Spleen (tissue), 11 donors: ENCODE measurements around the gene TDRD7. TPM values are rescaled to one million over a fixed set of nuclear protein-coding genes. Genes with fewer than 3 reads are reported as not detected.

Experiments
- DNase-seq: peaks from one replicate; pipeline ENCODE4 v3.0.0-alpha.2; 2020
- H3K27ac ChIP-seq, 8 donors: fragments of 200-600 bp; sonication (generic) in 7 of 8; 1 replicate in 4 of 8; 2 replicates in 4 of 8; pipeline versions ENCODE4 v1.5.0 to v1.8.0; 2016 to 2021; ENCODE audit warnings: inconsistent platforms in 4 of 8, mild to moderate bottlenecking in 4 of 8, moderate library complexity in 1 of 8
- H3K27me3 ChIP-seq, 7 donors: fragments of 200-600 bp; sonication (generic) in 6 of 7; replicated peaks in 1 of 7; 1 replicate in 4 of 7; 2 replicates in 3 of 7; pipeline versions ENCODE4 v1.5.0 to v1.8.0; 2016 to 2021; ENCODE audit warnings: inconsistent platforms in 3 of 7, mild to moderate bottlenecking in 1 of 7
- H3K36me3 ChIP-seq, 6 donors: fragments of 200-600 bp; sonication (generic) in 5 of 6; 1 replicate in 4 of 6; 2 replicates in 2 of 6; pipeline versions ENCODE4 v1.5.0 to v1.8.0; 2016 to 2021; ENCODE audit warnings: inconsistent platforms in 2 of 6
- H3K4me1 ChIP-seq, 6 donors: fragments of 200-600 bp; sonication (generic) in 5 of 6; 1 replicate in 3 of 6; 2 replicates in 3 of 6; pipeline versions ENCODE4 v1.5.0 to v1.8.0; 2016 to 2021; ENCODE audit warnings: inconsistent platforms in 3 of 6
- H3K4me3 ChIP-seq, 8 donors: fragments of 200-600 bp; sonication (generic) in 7 of 8; 1 replicate in 4 of 8; 2 replicates in 4 of 8; pipeline versions ENCODE4 v1.5.0 to v1.8.0; 2016 to 2021; ENCODE audit warnings: inconsistent platforms in 4 of 8, mild to moderate bottlenecking in 4 of 8, moderate library complexity in 2 of 8
- H3K9me3 ChIP-seq, 8 donors: fragments of 200-600 bp; sonication (generic) in 7 of 8; 1 replicate in 4 of 8; 2 replicates in 4 of 8; pipeline versions ENCODE4 v1.5.0 to v1.8.0; 2016 to 2021; ENCODE audit warnings: inconsistent platforms in 4 of 8
- CTCF ChIP-seq, 11 experiments: fragments of 200-600 bp in 7 of 11; fragments of 450-650 bp in 4 of 11; sonication (generic) in 4 of 11; IDR thresholded peaks in 8 of 11; conservative IDR thresholded peaks in 3 of 11; 1 replicate in 7 of 11; 2 replicates in 4 of 11; pipeline versions ENCODE4 v1.4.0 to v1.8.0; 2016 to 2021; ENCODE audit warnings: antibody characterized with exemption in 11 of 11, inconsistent platforms in 4 of 11, mild to moderate bottlenecking in 1 of 11
- POLR2A ChIP-seq, 3 donors: fragments of 450-650 bp; IDR thresholded peaks; one replicate each; pipeline ENCODE4 v1.5.1; 2017; ENCODE audit warnings: antibody characterized with exemption in 3 of 3, mild to moderate bottlenecking in 1 of 3
- POLR2AphosphoS5 ChIP-seq, 3 donors: sonication (generic); formaldehyde crosslinking; IDR thresholded peaks; one replicate each; pipeline ENCODE4 v1.5.1; 2017; ENCODE audit warnings: antibody characterized with exemption in 3 of 3
- WGBS, 5 donors: extraction: QIAGEN DNeasy Blood & Tissue Kit in 3 of 5; methylation state at CpG; one replicate each; pipeline versions ENCODE4 v1.1.5 to v1.1.7; 2013 to 2018; 5-methylcytosine and 5-hydroxymethylcytosine counted together
- intact Hi-C: fragments of 100-400 bp; cut with DNase I; formaldehyde crosslinking; loops from one replicate; pipeline ENCODE4 v1.15.0; 2023; ENCODE audit warnings: low total_unique reads
- polyA plus RNA-seq, 3 donors: library from polyadenylated mRNA; stranded (reverse); fragments of 200-250 nt; gene quantifications; one replicate each; pipeline ENCODE4 v1.2.1, GENCODE V29; 2013
- total RNA-seq, 7 donors: library from RNA; depleted of rRNA in 3 of 7; stranded (reverse); fragments of >200 nt in 3 of 7; fragmentation: NEBNext Ultra II Directional in 4 of 7; extraction: Animal tissue kit (Norgen Biotek cat#: 25700) in 4 of 7; gene quantifications; one replicate each; pipeline versions ENCODE4 v1.1.0 to v1.2.1, GENCODE V29; 2016 to 2021
- donor health status: healthy with polysubstance abuse.
- donor health status: DM: no; HTN: no; CAD: no; lungs with moderate emphysema.
- donor health status: DM: no; HTN: no; CAD: no.
- donor health status: Bipolar disorder and iron deficiency.
- donor health status: healthy.
- donor health status: DM: no; HTN: no; CAD: no.
- donor health status: DM: yes; HTN: yes; CAD: no.

TDRD7 gene
- total and polyA plus RNA-seq, 10 donors, result 6.4 to 18.7 (median 15.3) TPM

- DNase-seq, result no peak
- no peak overlapping the region for H3K27ac ChIP-seq
- H3K9me3 ChIP-seq, result no peaks in the 10 kb centered on the region
- no peak for TF ChIP-seq POLR2AphosphoS5 (IDR thresholded peaks at IDR 0.05)
- TF ChIP-seq CTCF (IDR thresholded peaks at IDR 0.05 in 8 of 11, conservative IDR thresholded peaks at IDR 0.05 in 3 of 11), result no peak
- no peak for TF ChIP-seq POLR2A (IDR thresholded peaks at IDR 0.05)
- WGBS, 5 donors, result 87 to 94% (median 91%) methylated on average over 2 of the region's 2 CpGs
- H3K4me3 ChIP-seq, result no peak overlapping the region
- intact Hi-C loops, result no loop called here
- peaks cover 0 to 91% (median 39%) of the 10 kb centered on the region in 6 donors for H3K36me3 ChIP-seq
- peaks cover 0 to 3% (median 0%) of the 10 kb centered on the region in 6 donors for H3K4me1 ChIP-seq
- H3K27me3 ChIP-seq, result no peaks in the 10 kb centered on the region
These were observed 58.2 kb downstream of the TDRD7 start for GRCh38 chr9:97470076-97470475.

GRCh38 chr9:97473717-97474116, 61.8 kb downstream of the TDRD7 start:
- Histone ChIP-seq H3K27ac (no peak overlapping the region), H3K9me3 (no peaks in the 10 kb centered on the region), H3K27me3 (no peaks in the 10 kb centered on the region), H3K4me3 (no peak overlapping the region), H3K4me1 (peaks cover 0 to 3% (median 0%) of the 10 kb centered on the region in 6 donors), H3K36me3 (peaks cover 0 to 91% (median 36%) of the 10 kb centered on the region in 6 donors)
- WGBS, 5 donors, result 87 to 96% (median 90%) methylated on average over 3 of the region's 3 CpGs
- DNase-seq, result no peak
- no peak for TF ChIP-seq POLR2AphosphoS5 (IDR thresholded peaks at IDR 0.05)
- no peak for TF ChIP-seq CTCF (IDR thresholded peaks at IDR 0.05 in 8 of 11, conservative IDR thresholded peaks at IDR 0.05 in 3 of 11)
- TF ChIP-seq POLR2A (IDR thresholded peaks at IDR 0.05), result no peak
- intact Hi-C loops, result no loop called here

- TF ChIP-seq POLR2AphosphoS5 (IDR thresholded peaks at IDR 0.05), result no peak
- no peak for TF ChIP-seq CTCF (IDR thresholded peaks at IDR 0.05 in 8 of 11, conservative IDR thresholded peaks at IDR 0.05 in 3 of 11)
- no peak for TF ChIP-seq POLR2A (IDR thresholded peaks at IDR 0.05)
- DNase-seq, result no peak
- Histone ChIP-seq H3K4me3 (no peak overlapping the region), H3K36me3 (peaks cover 0 to 91% (median 41%) of the 10 kb centered on the region in 6 donors), H3K27ac (no peak overlapping the region), H3K9me3 (no peaks in the 10 kb centered on the region), H3K27me3 (no peaks in the 10 kb centered on the region), H3K4me1 (no peaks in the 10 kb centered on the region)
- intact Hi-C loops, result no loop called here
- WGBS, 5 donors, result 90 to 96% (median 94%) methylated on average over 5 of the region's 5 CpGs
These were observed 62.6 kb downstream of the TDRD7 start for GRCh38 chr9:97474372-97474925.

GRCh38 chr9:97475059-97475458, 63.2 kb downstream of the TDRD7 start:
- Histone ChIP-seq H3K27ac (no peak overlapping the region), H3K36me3 (peaks cover 0 to 93% (median 41%) of the 10 kb centered on the region in 6 donors), H3K4me3 (no peak overlapping the region), H3K27me3 (no peaks in the 10 kb centered on the region), H3K4me1 (no peaks in the 10 kb centered on the region), H3K9me3 (no peaks in the 10 kb centered on the region)
- 88 to 99% (median 94%) methylated on average over 2 of the region's 2 CpGs for WGBS, 5 donors
- intact Hi-C loops, result no loop called here
- TF ChIP-seq POLR2A (IDR thresholded peaks at IDR 0.05) (no peak), CTCF (IDR thresholded peaks at IDR 0.05 in 8 of 11, conservative IDR thresholded peaks at IDR 0.05 in 3 of 11) (no peak), POLR2AphosphoS5 (IDR thresholded peaks at IDR 0.05) (no peak)
- DNase-seq, result no peak
